Astrocyte of the spinal cord (primary cell): ENCODE results near the gene ZNF423.

Experiments
- DNase-seq: peaks from one replicate; pipeline ENCODE4 v3.0.0; 2011; ENCODE audit warnings: low read depth, low spot score
- H3K4me3 ChIP-seq: 2 replicates; pipeline ENCODE4 v1.5.1; 2011; ENCODE audit warnings: low read depth, mild to moderate bottlenecking, low read length, moderate library complexity
- in situ Hi-C: cut with HindIII; loops from 2 replicates; pipeline ENCODE4 v1.10.0; 2017; ENCODE audit warnings: low sequenced_read_pairs
- TF ChIP-seq, protein P1 (sequence below): IDR thresholded peaks from 2 replicates; pipeline ENCODE4 v1.5.1; 2012; ENCODE audit warnings: low read depth, mild to moderate bottlenecking, low read length, inconsistent platforms

Gene ZNF423

DNA sequence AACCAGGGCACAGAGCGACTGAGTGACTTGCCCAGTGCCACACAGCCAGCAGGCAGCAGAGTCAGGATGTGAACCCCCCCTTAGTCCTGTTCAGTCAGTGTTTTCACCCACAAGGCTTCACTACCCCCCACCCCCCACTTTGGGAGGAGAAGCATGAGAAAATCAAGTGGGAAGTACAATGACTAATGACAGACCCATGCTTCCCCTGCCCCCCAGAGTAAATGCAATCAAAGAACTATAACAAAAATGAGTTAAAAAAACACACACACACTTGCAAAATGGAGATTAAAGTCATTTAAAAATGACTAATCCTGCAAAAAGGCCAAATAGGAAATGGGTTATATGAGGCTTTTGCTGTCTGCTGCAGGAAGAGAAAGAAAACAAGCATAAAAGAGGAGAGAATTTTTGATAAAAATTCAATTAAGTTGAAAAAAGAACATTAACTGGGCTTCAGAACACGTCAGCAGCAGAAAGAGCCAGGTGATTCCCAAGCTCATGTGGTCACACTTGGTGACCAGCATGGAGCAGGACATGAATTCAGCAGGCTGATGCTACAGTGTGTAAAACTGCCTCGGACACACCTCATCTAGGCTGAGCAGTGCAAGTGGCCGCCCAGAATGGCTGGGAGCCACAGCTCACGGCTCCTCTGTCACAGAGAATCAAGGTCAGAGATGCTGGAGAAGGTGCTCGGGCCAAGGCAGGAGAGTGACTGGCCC lies 212.3 kb downstream of the ZNF423 start:
- DNase-seq, result peak; percentile 92
- in situ Hi-C loops, result no loop called here
- H3K4me3 ChIP-seq, result no peak overlapping the region
- TF ChIP-seq, protein P1, sequence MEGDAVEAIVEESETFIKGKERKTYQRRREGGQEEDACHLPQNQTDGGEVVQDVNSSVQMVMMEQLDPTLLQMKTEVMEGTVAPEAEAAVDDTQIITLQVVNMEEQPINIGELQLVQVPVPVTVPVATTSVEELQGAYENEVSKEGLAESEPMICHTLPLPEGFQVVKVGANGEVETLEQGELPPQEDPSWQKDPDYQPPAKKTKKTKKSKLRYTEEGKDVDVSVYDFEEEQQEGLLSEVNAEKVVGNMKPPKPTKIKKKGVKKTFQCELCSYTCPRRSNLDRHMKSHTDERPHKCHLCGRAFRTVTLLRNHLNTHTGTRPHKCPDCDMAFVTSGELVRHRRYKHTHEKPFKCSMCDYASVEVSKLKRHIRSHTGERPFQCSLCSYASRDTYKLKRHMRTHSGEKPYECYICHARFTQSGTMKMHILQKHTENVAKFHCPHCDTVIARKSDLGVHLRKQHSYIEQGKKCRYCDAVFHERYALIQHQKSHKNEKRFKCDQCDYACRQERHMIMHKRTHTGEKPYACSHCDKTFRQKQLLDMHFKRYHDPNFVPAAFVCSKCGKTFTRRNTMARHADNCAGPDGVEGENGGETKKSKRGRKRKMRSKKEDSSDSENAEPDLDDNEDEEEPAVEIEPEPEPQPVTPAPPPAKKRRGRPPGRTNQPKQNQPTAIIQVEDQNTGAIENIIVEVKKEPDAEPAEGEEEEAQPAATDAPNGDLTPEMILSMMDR, result no peak

DNA sequence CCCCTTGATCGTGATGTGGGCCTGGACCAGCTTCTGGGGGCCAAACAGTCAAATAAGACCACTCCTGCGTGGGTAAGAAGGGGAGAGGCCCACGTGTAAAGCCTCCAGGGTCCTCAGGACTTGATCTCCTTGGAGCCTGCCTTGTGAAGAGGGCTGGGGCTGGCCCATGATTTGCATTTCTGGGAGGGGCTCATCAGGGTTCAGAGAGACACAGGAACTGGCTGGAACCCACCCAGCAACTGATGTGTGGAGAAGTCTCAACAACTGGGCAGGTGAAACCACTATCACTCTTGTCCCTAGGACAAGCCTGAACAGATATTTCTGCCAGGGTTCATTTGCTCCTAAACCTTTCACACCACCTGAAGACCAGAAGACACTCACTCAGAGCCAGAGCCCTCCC lies 214.7 kb downstream of the ZNF423 start:
- TF ChIP-seq, protein P1, result no peak
- no peak for DNase-seq
- H3K4me3 ChIP-seq, result no peak overlapping the region
- in situ Hi-C loops, result no loop called here

DNA sequence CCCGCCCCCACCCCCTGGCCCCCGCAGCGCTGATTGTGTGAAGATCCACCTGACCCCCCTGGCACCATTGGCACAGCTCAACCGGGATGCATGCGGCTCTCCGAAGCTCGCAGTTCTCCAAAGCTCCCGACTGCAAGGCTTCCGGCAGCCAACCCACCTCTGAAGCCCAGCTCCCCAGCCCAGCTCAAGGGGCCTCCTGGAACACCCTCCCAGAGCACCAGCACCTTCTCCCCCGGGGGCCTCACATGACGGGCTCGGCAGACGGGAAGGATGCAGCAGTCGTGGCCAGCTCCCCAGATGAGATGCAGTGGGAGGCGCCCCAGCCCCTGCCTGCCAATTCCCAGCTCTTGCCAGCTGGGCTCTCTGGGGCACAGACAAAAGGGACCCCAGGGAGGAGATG lies 215.3 kb downstream of the ZNF423 start:
- H3K4me3 ChIP-seq, result no peak overlapping the region
- TF ChIP-seq, protein P1, result no peak
- peak; percentile 36 for DNase-seq
- in situ Hi-C loops, result no loop called here

DNA sequence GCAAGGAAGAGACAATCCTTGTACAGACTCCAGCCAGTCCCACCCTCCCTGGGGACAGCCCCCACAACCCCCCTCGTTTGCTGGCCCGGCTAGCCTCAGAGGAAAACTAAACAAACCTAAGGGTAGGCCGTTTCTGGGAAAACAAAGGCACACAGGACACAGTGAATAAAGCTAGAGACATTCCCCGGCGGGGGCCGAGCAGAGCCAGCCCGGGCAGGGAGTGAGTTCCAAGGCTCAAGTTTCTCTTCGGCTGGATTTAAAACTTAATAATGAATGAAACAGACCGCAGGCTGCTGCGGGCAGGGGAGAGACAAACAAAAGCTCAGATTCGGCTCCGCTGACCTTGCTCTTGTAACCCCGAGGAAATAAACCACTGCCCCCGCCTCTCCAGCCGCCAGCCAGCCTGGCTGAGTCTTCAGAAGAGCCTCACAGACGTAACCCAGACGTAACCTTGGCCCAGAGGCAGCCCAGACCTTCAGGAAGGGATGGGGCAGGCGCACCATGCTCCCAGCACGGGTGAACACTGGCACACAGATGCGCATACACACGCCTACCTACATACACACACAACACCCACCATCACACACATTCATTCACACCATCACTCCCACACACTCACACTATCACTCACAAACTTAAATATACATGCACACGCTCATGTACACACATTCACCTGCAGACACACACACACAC lies 216.0 kb downstream of the ZNF423 start:
- no peak overlapping the region for H3K4me3 ChIP-seq
- TF ChIP-seq, protein P1, result no peak
- DNase-seq, result peak; percentile 95
- in situ Hi-C loops, result no loop called here

DNA sequence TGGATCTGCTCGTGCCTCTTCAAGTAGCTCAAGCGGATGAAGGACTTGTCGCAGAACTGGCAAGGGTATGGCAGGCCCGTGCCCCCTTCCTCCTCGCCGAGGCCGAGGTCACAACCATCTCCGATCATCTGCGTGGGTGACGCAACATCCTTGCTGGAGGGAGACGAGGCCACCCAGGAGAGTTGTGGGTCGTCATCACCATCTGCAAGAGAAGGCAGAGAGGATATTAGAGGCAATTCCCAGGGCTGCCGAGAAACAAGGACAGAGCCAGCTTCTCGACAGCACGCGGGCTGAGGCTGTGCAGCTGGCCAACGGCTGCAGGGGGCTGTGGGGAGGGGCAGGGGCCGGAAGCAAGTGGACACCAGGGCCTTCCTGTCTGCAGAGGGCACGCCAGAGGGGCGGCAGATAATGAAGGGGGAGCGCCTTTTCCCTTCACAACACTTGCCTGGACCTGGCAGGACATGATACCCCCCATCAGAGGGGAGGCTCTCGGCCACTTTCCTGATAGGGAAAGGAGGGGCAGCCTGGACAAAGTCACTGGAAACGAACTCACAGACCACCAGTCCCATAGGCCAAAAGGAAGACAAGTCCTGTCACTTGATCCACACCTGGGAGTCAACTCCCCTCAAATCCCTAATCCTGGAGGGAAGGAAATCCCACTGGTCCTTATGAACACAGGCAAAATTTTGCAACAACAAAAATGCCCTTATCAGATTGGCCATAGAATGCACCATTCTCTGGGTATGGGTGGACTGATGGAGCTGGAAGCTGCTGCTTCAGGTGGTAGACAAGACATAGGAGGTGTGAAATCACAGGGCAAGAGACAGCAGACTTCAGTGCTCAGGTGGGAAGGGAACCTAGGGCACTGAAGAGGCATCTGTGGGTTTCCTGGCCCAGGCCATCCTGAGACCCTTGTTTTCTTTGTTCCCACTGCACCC lies 217.0 kb downstream of the ZNF423 start:
- in situ Hi-C loops, result no loop called here

More for the DNA sequence above, 217.0 kb downstream of the ZNF423 start:
- TF ChIP-seq, protein P1, result no peak
- no peak overlapping the region for H3K4me3 ChIP-seq
- no peak for DNase-seq
